ENCODE data around the gene HINT3. TPM values are rescaled to one million over a fixed set of nuclear protein-coding genes. Genes with fewer than 3 reads are reported as not detected.

Gene HINT3
- total RNA-seq, 4 donors from 2014 or later: 31.0 to 54.8 (median 46.2) TPM

DNA sequence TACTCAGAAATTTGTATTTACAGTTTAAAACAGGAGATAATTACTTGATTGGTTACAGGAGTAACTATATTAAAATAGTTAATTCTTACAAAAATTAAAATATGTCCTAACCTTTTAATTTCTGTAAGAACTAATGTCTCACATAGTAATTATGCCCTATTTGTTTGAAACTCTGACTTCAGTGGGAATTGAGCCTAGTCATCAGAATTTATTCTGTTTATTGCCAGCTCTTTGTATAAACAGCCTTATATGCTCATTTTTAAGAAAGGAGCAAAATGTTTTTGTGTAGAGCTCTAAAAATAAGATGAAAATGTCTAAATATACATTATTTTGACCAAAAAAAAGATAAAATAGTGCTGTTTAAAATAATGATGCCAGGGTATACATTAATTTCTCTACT lies 51.2 kb downstream of the HINT3 start:
- Histone ChIP-seq H3K4me3 (no peak overlapping the region), H3K36me3 (peaks cover 3 to 76% of the 10 kb centered on the region in 2 donors), H3K9me3 (no peaks in the 10 kb centered on the region), H3K27ac (no peak overlapping the region), H3K4me1 (no peaks in the 10 kb centered on the region), H3K27me3 (no peaks in the 10 kb centered on the region)
- no peak for ATAC-seq
- TF ChIP-seq CTCF (IDR thresholded peaks at IDR 0.05) (no peak), POLR2A (IDR thresholded peaks at IDR 0.05) (no peak)

GRCh38 chr6:126010040-126010439 lies 53.5 kb downstream of the HINT3 start:
- TF ChIP-seq CTCF (IDR thresholded peaks at IDR 0.05) (no peak), EP300 (IDR thresholded peaks at IDR 0.05) (no peak), POLR2A (IDR thresholded peaks at IDR 0.05) (no peak), POLR2AphosphoS5 (IDR thresholded peaks at IDR 0.05) (no peak)
- H3K27me3 ChIP-seq: no peaks in the 10 kb centered on the region
- 79 to 84% methylated on average over 4 of the region's 4 CpGs for WGBS, 2 donors (ENCODE audit: low coverage in 1 of 2)
- ATAC-seq: no peak
- H3K9me3 ChIP-seq: no peaks in the 10 kb centered on the region
- no peak overlapping the region for H3K4me3 ChIP-seq
- no peak overlapping the region for H3K27ac ChIP-seq
- peaks cover 3 to 90% of the 10 kb centered on the region in 2 donors for H3K36me3 ChIP-seq
- H3K4me1 ChIP-seq: no peaks in the 10 kb centered on the region

- Histone ChIP-seq H3K4me1 (no peaks in the 10 kb centered on the region), H3K9me3 (no peaks in the 10 kb centered on the region), H3K27me3 (no peaks in the 10 kb centered on the region), H3K36me3 (peaks cover 3 to 76% of the 10 kb centered on the region in 2 donors), H3K4me3 (no peak overlapping the region), H3K27ac (no peak overlapping the region)
- ATAC-seq: no peak
- WGBS, 2 donors (ENCODE audit: low coverage in 1 of 2): 80 to 93% methylated on average over 1 of the region's 1 CpG
- TF ChIP-seq EP300 (IDR thresholded peaks at IDR 0.05) (no peak), POLR2A (IDR thresholded peaks at IDR 0.05) (no peak), POLR2AphosphoS5 (IDR thresholded peaks at IDR 0.05) (no peak), CTCF (IDR thresholded peaks at IDR 0.05) (no peak)
Measured at GRCh38 chr6:126015863-126016262, 59.3 kb downstream of the HINT3 start.

GRCh38 chr6:126016591-126016990 lies 60.0 kb downstream of the HINT3 start:
- Histone ChIP-seq H3K27ac (no peak overlapping the region), H3K27me3 (no peaks in the 10 kb centered on the region), H3K9me3 (no peaks in the 10 kb centered on the region), H3K4me1 (no peaks in the 10 kb centered on the region), H3K36me3 (peaks cover 3 to 76% of the 10 kb centered on the region in 2 donors), H3K4me3 (no peak overlapping the region)
- no peak for ATAC-seq
- WGBS, 2 donors (ENCODE audit: low coverage in 1 of 2): 78 to 94% methylated on average over 2 of the region's 2 CpGs
- TF ChIP-seq POLR2A (IDR thresholded peaks at IDR 0.05) (no peak), POLR2AphosphoS5 (IDR thresholded peaks at IDR 0.05) (no peak), CTCF (IDR thresholded peaks at IDR 0.05) (no peak), EP300 (IDR thresholded peaks at IDR 0.05) (no peak)

GRCh38 chr6:126017668-126018067 lies 61.1 kb downstream of the HINT3 start:
- H3K36me3 ChIP-seq: peaks cover 0 to 76% of the 10 kb centered on the region in 2 donors
- H3K9me3 ChIP-seq: no peaks in the 10 kb centered on the region
- ATAC-seq: no peak
- no peaks in the 10 kb centered on the region for H3K4me1 ChIP-seq
- no peaks in the 10 kb centered on the region for H3K27me3 ChIP-seq
- H3K27ac ChIP-seq: no peak overlapping the region
- TF ChIP-seq POLR2A (IDR thresholded peaks at IDR 0.05) (no peak), CTCF (IDR thresholded peaks at IDR 0.05) (no peak), POLR2AphosphoS5 (IDR thresholded peaks at IDR 0.05) (no peak), EP300 (IDR thresholded peaks at IDR 0.05) (no peak)
- no peak overlapping the region for H3K4me3 ChIP-seq

Data from gastroesophageal sphincter (tissue), 4 donors.